Mesenchymal stem cell (in vitro differentiated cells and primary cell): ENCODE results near the gene SCYGR1.

Experiments used
- DNase-seq: peaks from one replicate; pipeline ENCODE4 v3.0.0-alpha.2; 2013
- H2AFZ ChIP-seq: one replicate; pipeline ENCODE4 v1.6.1; 2013; ENCODE audit warnings: low read depth, mild to moderate bottlenecking, control low read depth, inconsistent platforms, low read length, moderate library complexity
- H2AK5ac ChIP-seq: 2 replicates; pipeline ENCODE4 v1.6.1; 2013; ENCODE audit warnings: low read length, moderate library complexity, mild to moderate bottlenecking, inconsistent platforms; ENCODE audit not compliant: severe bottlenecking
- H2BK120ac ChIP-seq: one replicate; pipeline ENCODE4 v1.6.1; 2013; ENCODE audit warnings: low read depth, mild to moderate bottlenecking, inconsistent platforms, low read length, moderate library complexity
- H2BK12ac ChIP-seq, 2 experiments: one replicate each; pipeline ENCODE4 v1.6.1; 2013; ENCODE audit warnings: inconsistent platforms in 2 of 2, low read length in 2 of 2, mild to moderate bottlenecking in 2 of 2, moderate library complexity in 2 of 2, control low read depth in 1 of 2
- H2BK15ac ChIP-seq: one replicate; pipeline ENCODE4 v1.6.1; 2013; ENCODE audit warnings: mild to moderate bottlenecking, low read depth, inconsistent platforms; ENCODE audit not compliant: poor library complexity, severe bottlenecking
- H2BK5ac ChIP-seq: 2 replicates; pipeline ENCODE4 v1.6.1; 2013; ENCODE audit warnings: low read depth, mild to moderate bottlenecking, low read length, control low read depth, inconsistent platforms; ENCODE audit not compliant: poor library complexity, severe bottlenecking
- H3K14ac ChIP-seq, 2 experiments: one replicate each; pipeline ENCODE4 v1.6.1; 2013; ENCODE audit warnings: inconsistent platforms in 2 of 2, low read length in 2 of 2, control low read depth in 1 of 2, mild to moderate bottlenecking in 1 of 2, moderate library complexity in 1 of 2
- H3K18ac ChIP-seq, 2 experiments: one replicate each; pipeline ENCODE4 v1.6.1; 2013; ENCODE audit warnings: inconsistent platforms in 2 of 2, low read length in 2 of 2, control low read depth in 1 of 2, low read depth in 1 of 2, mild to moderate bottlenecking in 1 of 2
- H3K23ac ChIP-seq, 2 experiments: one replicate each; pipeline ENCODE4 v1.6.1; 2013; ENCODE audit warnings: inconsistent platforms in 2 of 2, low read length in 2 of 2, mild to moderate bottlenecking in 2 of 2, moderate library complexity in 2 of 2, control low read depth in 1 of 2
- H3K27ac ChIP-seq: 2 replicates; pipeline ENCODE4 v1.5.1; 2013; ENCODE audit warnings: mild to moderate bottlenecking, moderate library complexity, low read length, control low read depth, inconsistent platforms; ENCODE audit not compliant: poor library complexity, severe bottlenecking
- H3K27me3 ChIP-seq, 2 experiments: 2 replicates each; pipeline versions ENCODE4 v1.6.1 to v1.7.0; 2013; ENCODE audit warnings: low read length in 2 of 2, mild to moderate bottlenecking in 2 of 2, moderate library complexity in 2 of 2, control low read depth in 1 of 2, inconsistent platforms in 1 of 2; ENCODE audit not compliant: control insufficient read depth in 1 of 2, insufficient read depth in 1 of 2
- H3K36me3 ChIP-seq, 2 experiments: 2 replicates each; pipeline versions ENCODE4 v1.6.1 to v1.7.0; 2013; ENCODE audit warnings: low read length in 2 of 2, control low read depth in 1 of 2, inconsistent platforms in 1 of 2, low read depth in 1 of 2, mild to moderate bottlenecking in 1 of 2; ENCODE audit not compliant: insufficient read depth in 2 of 2, control insufficient read depth in 1 of 2
- H3K4ac ChIP-seq, 2 experiments: one replicate each; pipeline ENCODE4 v1.6.1; 2013; ENCODE audit warnings: inconsistent platforms in 2 of 2, low read length in 2 of 2, mild to moderate bottlenecking in 2 of 2, moderate library complexity in 2 of 2, control low read depth in 1 of 2, low read depth in 1 of 2
- H3K4me1 ChIP-seq: 2 replicates; pipeline ENCODE4 v1.6.1; 2013; ENCODE audit warnings: low read depth, low read length, control low read depth; ENCODE audit not compliant: control insufficient read depth, insufficient read depth
- H3K4me2 ChIP-seq: 2 replicates; pipeline ENCODE4 v1.6.1; 2013; ENCODE audit warnings: low read length, mild to moderate bottlenecking, inconsistent platforms; ENCODE audit not compliant: poor library complexity, severe bottlenecking
- H3K4me3 ChIP-seq, 2 experiments: 2 replicates each; pipeline versions ENCODE4 v1.5.1 to v1.7.0; 2013; ENCODE audit warnings: low read length in 2 of 2, mild to moderate bottlenecking in 2 of 2, control low read depth in 1 of 2, low read depth in 1 of 2; ENCODE audit not compliant: insufficient read depth in 1 of 2
- H3K79me1 ChIP-seq: replicated peaks from 2 replicates; pipeline ENCODE4 v1.6.1; 2013; ENCODE audit warnings: mild to moderate bottlenecking, control low read depth, low read length, inconsistent platforms; ENCODE audit not compliant: poor library complexity, severe bottlenecking
- H3K9ac ChIP-seq: 2 replicates; pipeline ENCODE4 v1.7.0; 2013; ENCODE audit warnings: mild to moderate bottlenecking, low read length, moderate library complexity
- H3K9me3 ChIP-seq: 2 replicates; pipeline ENCODE4 v1.7.0; 2013; ENCODE audit warnings: mild to moderate bottlenecking, low read length; ENCODE audit not compliant: control insufficient read depth
- H4K8ac ChIP-seq: one replicate; pipeline ENCODE4 v1.6.1; 2013; ENCODE audit warnings: inconsistent platforms, mild to moderate bottlenecking, low read length, moderate library complexity
- H4K91ac ChIP-seq: one replicate; pipeline ENCODE4 v1.6.1; 2013; ENCODE audit warnings: mild to moderate bottlenecking, low read length, inconsistent platforms
- WGBS: methylation state at CpG from one replicate; pipeline ENCODE4 v1.1.7; 2013; ENCODE audit warnings: mixed read lengths; 5-methylcytosine and 5-hydroxymethylcytosine counted together

SCYGR1 gene

GRCh38 chr2:227406177-227407031 lies 18.7 kb upstream of the SCYGR1 start:
- Histone ChIP-seq H3K79me1 (no peaks in the 10 kb centered on the region), H3K14ac (peak overlapping the region in 1 of 2 experiments; percentile 59), H2BK120ac (no peak overlapping the region), H3K27ac (peak overlapping the region; percentile 77), H3K9me3 (no peaks in the 10 kb centered on the region), H3K4ac (peak overlapping the region in 1 of 2 experiments; percentile 82), H3K18ac (peak overlapping the region in 1 of 2 experiments; percentile 84), H4K91ac (no peak overlapping the region), H3K9ac (peak overlapping the region; percentile 88), H4K8ac (peak overlapping the region; percentile 59), H3K4me3 (peak overlapping the region in 1 of 2 experiments; percentile 53), H3K23ac (no peak overlapping the region), H2BK15ac (peak overlapping the region; percentile 29), H2BK5ac (no peak overlapping the region), H3K4me1 (peaks cover 2% of the 10 kb centered on the region), H2BK12ac (peak overlapping the region; percentile 42 to 43), H2AFZ (no peak overlapping the region), H3K27me3 (no peaks in the 10 kb centered on the region), H3K36me3 (no peaks in the 10 kb centered on the region), H3K4me2 (no peak overlapping the region), H2AK5ac (peak overlapping the region; percentile 3)
- DNase-seq, result peak; percentile 94
- WGBS, result 21% methylated on average over 7 of the region's 7 CpGs

- Histone ChIP-seq H2AK5ac (peak overlapping the region; percentile 10), H3K18ac (no peak overlapping the region), H2AFZ (no peak overlapping the region), H3K14ac (no peak overlapping the region), H3K36me3 (no peaks in the 10 kb centered on the region), H2BK15ac (no peak overlapping the region), H3K4me3 (no peak overlapping the region), H4K91ac (no peak overlapping the region), H3K9ac (no peak overlapping the region), H3K4me2 (no peak overlapping the region), H3K9me3 (no peaks in the 10 kb centered on the region), H3K79me1 (no peaks in the 10 kb centered on the region), H3K27me3 (no peaks in the 10 kb centered on the region), H3K4ac (no peak overlapping the region), H3K23ac (no peak overlapping the region), H2BK120ac (no peak overlapping the region), H3K27ac (no peak overlapping the region), H2BK5ac (no peak overlapping the region), H4K8ac (no peak overlapping the region), H3K4me1 (peaks cover 4% of the 10 kb centered on the region), H2BK12ac (no peak overlapping the region)
- 67% methylated on average over 2 of the region's 4 CpGs for WGBS
- DNase-seq, result no peak
These were observed 17.0 kb upstream of the SCYGR1 start for GRCh38 chr2:227404585-227405271.

DNA sequence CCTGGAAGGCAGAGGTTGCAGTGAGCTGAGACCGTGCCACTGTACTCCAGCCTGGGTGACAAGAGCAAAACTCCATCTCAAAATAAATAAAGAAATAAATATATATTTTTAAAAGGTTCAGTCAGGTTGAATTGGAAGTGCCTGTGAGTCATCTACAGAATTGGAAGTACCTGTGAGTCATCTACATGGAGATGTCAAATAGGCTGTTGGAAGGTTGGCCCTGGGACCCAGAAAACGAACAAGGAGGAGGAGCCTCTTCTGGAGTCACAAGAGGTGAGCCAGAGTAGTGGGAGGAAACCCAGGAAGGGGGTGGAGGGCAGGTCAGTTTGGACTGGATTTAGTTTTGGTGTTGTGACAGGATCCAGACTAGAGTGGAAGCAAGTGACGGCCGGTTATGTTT lies 15.2 kb upstream of the SCYGR1 start:
- Histone ChIP-seq H2BK12ac (no peak overlapping the region), H3K18ac (no peak overlapping the region), H2AK5ac (no peak overlapping the region), H2BK120ac (no peak overlapping the region), H2BK5ac (no peak overlapping the region), H3K27ac (no peak overlapping the region), H3K4me1 (peaks cover 4% of the 10 kb centered on the region), H3K23ac (no peak overlapping the region), H2AFZ (no peak overlapping the region), H3K4me2 (no peak overlapping the region), H3K9ac (no peak overlapping the region), H3K4ac (no peak overlapping the region), H4K91ac (no peak overlapping the region), H3K4me3 (no peak overlapping the region), H3K9me3 (no peaks in the 10 kb centered on the region), H3K79me1 (no peaks in the 10 kb centered on the region), H3K14ac (no peak overlapping the region), H4K8ac (no peak overlapping the region), H2BK15ac (no peak overlapping the region), H3K36me3 (no peaks in the 10 kb centered on the region), H3K27me3 (no peaks in the 10 kb centered on the region)
- 79% methylated on average over 2 of the region's 4 CpGs for WGBS
- DNase-seq, result no peak

GRCh38 chr2:227402321-227402720 lies 14.6 kb upstream of the SCYGR1 start:
- Histone ChIP-seq H2BK12ac (no peak overlapping the region), H3K18ac (no peak overlapping the region), H3K27me3 (no peaks in the 10 kb centered on the region), H2AFZ (no peak overlapping the region), H2BK5ac (no peak overlapping the region), H3K4ac (no peak overlapping the region), H3K9ac (no peak overlapping the region), H3K4me2 (no peak overlapping the region), H3K4me3 (no peak overlapping the region), H2BK120ac (no peak overlapping the region), H4K8ac (no peak overlapping the region), H2BK15ac (no peak overlapping the region), H3K36me3 (no peaks in the 10 kb centered on the region), H3K23ac (no peak overlapping the region), H4K91ac (no peak overlapping the region), H3K9me3 (no peaks in the 10 kb centered on the region), H3K27ac (no peak overlapping the region), H3K4me1 (peaks cover 4% of the 10 kb centered on the region), H3K79me1 (no peaks in the 10 kb centered on the region), H3K14ac (no peak overlapping the region), H2AK5ac (no peak overlapping the region)
- no peak for DNase-seq
